Measurements from ENCODE around the gene PPTC7. TPM values are rescaled to one million over a fixed set of nuclear protein-coding genes. Genes with fewer than 3 reads are reported as not detected.

The PPTC7 gene
- total and polyA plus RNA-seq, 2 of the 13 experiments (the other 11 are each of a cell fraction or from before 2014, with no cell fraction given) = 4.8 to 12.3 TPM

DNA sequence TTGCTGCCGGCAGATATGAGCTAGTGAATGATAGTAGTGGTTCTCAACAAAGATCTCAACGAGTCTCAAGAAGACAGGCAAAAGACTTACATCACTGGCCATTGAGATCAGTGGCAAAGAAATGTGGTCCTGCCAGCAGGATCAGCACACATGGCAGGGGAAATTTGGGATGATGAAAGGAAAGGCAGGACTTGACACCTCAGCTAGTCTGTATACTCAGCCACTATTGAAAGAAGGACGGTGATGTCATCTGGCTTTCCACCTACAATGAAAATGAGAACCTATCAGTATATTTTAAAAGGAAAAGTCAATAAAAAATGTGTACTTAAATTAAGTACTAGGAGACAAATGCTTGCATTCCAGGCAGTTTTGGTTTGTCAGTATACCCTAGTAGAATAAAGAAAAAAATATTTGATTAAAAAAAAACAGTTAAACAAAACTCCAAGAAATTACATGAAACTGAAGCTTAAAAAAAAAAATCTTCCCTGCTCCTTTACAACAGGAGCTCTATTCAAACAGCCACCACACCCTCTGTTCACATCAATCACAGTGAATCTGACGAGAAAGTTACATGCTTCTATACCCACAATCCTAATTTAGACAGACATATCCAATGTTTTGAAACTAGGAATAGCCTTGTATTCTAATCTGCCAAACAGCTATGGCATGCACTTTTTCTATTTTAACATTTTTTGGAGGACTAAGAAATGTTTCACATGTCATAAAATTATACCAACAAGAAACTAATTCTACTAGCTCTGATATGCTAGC lies 46.1 kb downstream of the PPTC7 start:
- H3K36me3 ChIP-seq (replicated peaks in 1 of 2; ENCODE audit: control insufficient read depth in 1 of 2, insufficient read depth in 2 of 2, low read length in 2 of 2) = peaks cover 11 to 47% of the 10 kb centered on the region in 2 experiments
- peaks cover 14% of the 10 kb centered on the region for H3K4me1 ChIP-seq (ENCODE audit: insufficient read depth, low read length)
- no peak for FAIRE-seq
- ChIA-PET CTCF (ENCODE audit: low intra/inter-chr PET ratio, low total read pairs) (no interaction called here), POLR2A (no interaction called here)
- H3K27me3 ChIP-seq (ENCODE audit: control insufficient read depth in 1 of 2, insufficient read depth in 2 of 2, low read length in 2 of 2) = no peaks in the 10 kb centered on the region
- ATAC-seq = no peak
- no peak overlapping the region for H3K4me3 ChIP-seq (replicated peaks in 1 of 3; ENCODE audit: insufficient read depth in 1 of 3, low read depth in 2 of 3, low read length in 3 of 3)
- H3K4me2 ChIP-seq (ENCODE audit: low read depth, low read length) = no peak overlapping the region
- H3K79me2 ChIP-seq (ENCODE audit: insufficient read depth, low read length) = no peaks in the 10 kb centered on the region
- no peaks in the 10 kb centered on the region for H3K9me3 ChIP-seq (ENCODE audit: low read length)
- in situ Hi-C loops (cut with HindIII; ENCODE audit: extremely low pct_ligation_motif_present, low pct_unique_long_range_greater_than_20kb) (no loop called here), intact Hi-C loops (cut with micrococcal nuclease; ENCODE audit: unreplicated experiment) (no loop called here)
- no peak for DNase-seq (ENCODE audit: low spot score)
- TF ChIP-seq, protein P1, sequence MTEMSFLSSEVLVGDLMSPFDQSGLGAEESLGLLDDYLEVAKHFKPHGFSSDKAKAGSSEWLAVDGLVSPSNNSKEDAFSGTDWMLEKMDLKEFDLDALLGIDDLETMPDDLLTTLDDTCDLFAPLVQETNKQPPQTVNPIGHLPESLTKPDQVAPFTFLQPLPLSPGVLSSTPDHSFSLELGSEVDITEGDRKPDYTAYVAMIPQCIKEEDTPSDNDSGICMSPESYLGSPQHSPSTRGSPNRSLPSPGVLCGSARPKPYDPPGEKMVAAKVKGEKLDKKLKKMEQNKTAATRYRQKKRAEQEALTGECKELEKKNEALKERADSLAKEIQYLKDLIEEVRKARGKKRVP (CRISPR knock-in tag; IDR thresholded peaks at IDR 0.05) = no peak
- TF ChIP-seq ZNF569 (CRISPR knock-in tag; IDR thresholded peaks at IDR 0.05; ENCODE audit: borderline replicate concordance) = no peak
- no peak for TF ChIP-seq ZNF850 (CRISPR knock-in tag; conservative IDR thresholded peaks at IDR 0.05)
- TF ChIP-seq HOXA3 (CRISPR knock-in tag; IDR thresholded peaks at IDR 0.05) = no peak
- no peak for TF ChIP-seq KLF13 (CRISPR knock-in tag; IDR thresholded peaks at IDR 0.05)
- TF ChIP-seq ZNF383 (CRISPR knock-in tag; IDR thresholded peaks at IDR 0.05; ENCODE audit: borderline replicate concordance) = no peak
- TF ChIP-seq, protein P2, sequence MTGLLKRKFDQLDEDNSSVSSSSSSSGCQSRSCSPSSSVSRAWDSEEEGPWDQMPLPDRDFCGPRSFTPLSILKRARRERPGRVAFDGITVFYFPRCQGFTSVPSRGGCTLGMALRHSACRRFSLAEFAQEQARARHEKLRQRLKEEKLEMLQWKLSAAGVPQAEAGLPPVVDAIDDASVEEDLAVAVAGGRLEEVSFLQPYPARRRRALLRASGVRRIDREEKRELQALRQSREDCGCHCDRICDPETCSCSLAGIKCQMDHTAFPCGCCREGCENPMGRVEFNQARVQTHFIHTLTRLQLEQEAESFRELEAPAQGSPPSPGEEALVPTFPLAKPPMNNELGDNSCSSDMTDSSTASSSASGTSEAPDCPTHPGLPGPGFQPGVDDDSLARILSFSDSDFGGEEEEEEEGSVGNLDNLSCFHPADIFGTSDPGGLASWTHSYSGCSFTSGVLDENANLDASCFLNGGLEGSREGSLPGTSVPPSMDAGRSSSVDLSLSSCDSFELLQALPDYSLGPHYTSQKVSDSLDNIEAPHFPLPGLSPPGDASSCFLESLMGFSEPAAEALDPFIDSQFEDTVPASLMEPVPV (CRISPR knock-in tag; IDR thresholded peaks at IDR 0.05) = no peak
- TF ChIP-seq RXRA (CRISPR knock-in tag; IDR thresholded peaks at IDR 0.05) = no peak
- TF ChIP-seq, protein P3, sequence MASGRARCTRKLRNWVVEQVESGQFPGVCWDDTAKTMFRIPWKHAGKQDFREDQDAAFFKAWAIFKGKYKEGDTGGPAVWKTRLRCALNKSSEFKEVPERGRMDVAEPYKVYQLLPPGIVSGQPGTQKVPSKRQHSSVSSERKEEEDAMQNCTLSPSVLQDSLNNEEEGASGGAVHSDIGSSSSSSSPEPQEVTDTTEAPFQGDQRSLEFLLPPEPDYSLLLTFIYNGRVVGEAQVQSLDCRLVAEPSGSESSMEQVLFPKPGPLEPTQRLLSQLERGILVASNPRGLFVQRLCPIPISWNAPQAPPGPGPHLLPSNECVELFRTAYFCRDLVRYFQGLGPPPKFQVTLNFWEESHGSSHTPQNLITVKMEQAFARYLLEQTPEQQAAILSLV (CRISPR knock-in tag; IDR thresholded peaks at IDR 0.05; ENCODE audit: borderline replicate concordance) = no peak
- TF ChIP-seq, protein P4, sequence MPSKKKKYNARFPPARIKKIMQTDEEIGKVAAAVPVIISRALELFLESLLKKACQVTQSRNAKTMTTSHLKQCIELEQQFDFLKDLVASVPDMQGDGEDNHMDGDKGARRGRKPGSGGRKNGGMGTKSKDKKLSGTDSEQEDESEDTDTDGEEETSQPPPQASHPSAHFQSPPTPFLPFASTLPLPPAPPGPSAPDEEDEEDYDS (CRISPR knock-in tag; IDR thresholded peaks at IDR 0.05) = no peak
- no peak for TF ChIP-seq ZNF558 (CRISPR knock-in tag; IDR thresholded peaks at IDR 0.05; ENCODE audit: borderline replicate concordance)
- TF ChIP-seq, protein P5, sequence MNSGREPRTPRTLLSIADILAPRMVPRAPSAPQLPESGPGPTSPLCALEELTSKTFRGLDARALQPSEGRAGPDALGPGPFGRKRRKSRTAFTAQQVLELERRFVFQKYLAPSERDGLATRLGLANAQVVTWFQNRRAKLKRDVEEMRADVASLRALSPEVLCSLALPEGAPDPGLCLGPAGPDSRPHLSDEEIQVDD (CRISPR knock-in tag; IDR thresholded peaks at IDR 0.05; ENCODE audit: borderline replicate concordance) = no peak
- no peak for TF ChIP-seq ZNF24 (IDR thresholded peaks at IDR 0.05)
- no peak for TF ChIP-seq POLR2G (IDR thresholded peaks at IDR 0.05; ENCODE audit: low read depth, low read length)
- no peak for TF ChIP-seq ZFP36L2 (CRISPR knock-in tag; IDR thresholded peaks at IDR 0.05)
- no peak for TF ChIP-seq ZNF34 (CRISPR knock-in tag; IDR thresholded peaks at IDR 0.05; ENCODE audit: borderline replicate concordance)
- TF ChIP-seq ZNF577 (CRISPR knock-in tag; IDR thresholded peaks at IDR 0.05; ENCODE audit: borderline replicate concordance, low read depth) = no peak
- no peak for TF ChIP-seq NFYC (CRISPR knock-in tag; IDR thresholded peaks at IDR 0.05)
- no peak for TF ChIP-seq ZNF891 (CRISPR knock-in tag; IDR thresholded peaks at IDR 0.05)
- no peak overlapping the region for H3K9ac ChIP-seq (ENCODE audit: insufficient read depth, low read depth, low read length)
- no peak overlapping the region for H2AFZ ChIP-seq (ENCODE audit: low read length)
- no peaks in the 10 kb centered on the region for H4K20me1 ChIP-seq (ENCODE audit: insufficient read depth, low read length)
- WGBS (ENCODE audit: low lambda C conversion rate) = 96% methylated on average over 4 of the region's 4 CpGs
- H3K27ac ChIP-seq (ENCODE audit: extremely low read length, insufficient read depth, low read length) = no peak overlapping the region
- no TSS peak for BruUV-seq (replicated peaks)
